ENCODE measurements around the gene SLC22A23. TPM values are rescaled to one million over a fixed set of nuclear protein-coding genes. Genes with fewer than 3 reads are reported as not detected.

The SLC22A23 gene
- total RNA-seq, 2 experiments from 2014 or later = 1.3 to 1.4 TPM

- Mint-ChIP-seq H3K27me3 (ENCODE audit: low read depth) (no peaks in the 10 kb centered on the region), H3K4me1 (ENCODE audit: low read depth) (peaks cover 26% of the 10 kb centered on the region), H3K9me3 (no peaks in the 10 kb centered on the region), H3K4me3 (no peak overlapping the region), H3K36me3 (ENCODE audit: low read depth) (peaks cover 21% of the 10 kb centered on the region), H3K27ac (no peak overlapping the region)
- CTCF ChIA-PET = interaction anchor here (0.6 kb wide), 1 partner anchor 23 kb away, joined by 4 read pairs; no protein-coding TSS in a partner anchor
- intact Hi-C loops (cut with micrococcal nuclease) = no loop called here
- no peak for DNase-seq
Observed at GRCh38 chr6:3270258-3270657, 186.6 kb downstream of the SLC22A23 start.

- no peak overlapping the region for H3K27ac Mint-ChIP-seq
- H3K4me3 Mint-ChIP-seq = no peak overlapping the region
- H3K27me3 Mint-ChIP-seq (ENCODE audit: low read depth) = no peaks in the 10 kb centered on the region
- intact Hi-C loops (cut with micrococcal nuclease) = no loop called here
- peaks cover 32% of the 10 kb centered on the region for H3K4me1 Mint-ChIP-seq (ENCODE audit: low read depth)
- no peaks in the 10 kb centered on the region for H3K9me3 Mint-ChIP-seq
- no peak for DNase-seq
- CTCF ChIA-PET = interaction anchor here (0.6 to 1.0 kb wide), 2 partner anchors 10 to 22 kb away, joined by 3 to 4 read pairs; no protein-coding TSS in a partner anchor
- H3K36me3 Mint-ChIP-seq (ENCODE audit: low read depth) = peaks cover 24% of the 10 kb centered on the region
Observed at GRCh38 chr6:3269281-3269975, 187.4 kb downstream of the SLC22A23 start.

GRCh38 chr6:3268680-3269079 lies 188.2 kb downstream of the SLC22A23 start:
- H3K9me3 Mint-ChIP-seq = no peaks in the 10 kb centered on the region
- H3K27me3 Mint-ChIP-seq (ENCODE audit: low read depth) = no peaks in the 10 kb centered on the region
- peak overlapping the region; percentile 31 for H3K27ac Mint-ChIP-seq
- CTCF ChIA-PET = no interaction called here
- H3K4me1 Mint-ChIP-seq (ENCODE audit: low read depth) = peaks cover 33% of the 10 kb centered on the region
- H3K4me3 Mint-ChIP-seq = no peak overlapping the region
- intact Hi-C loops (cut with micrococcal nuclease) = no loop called here
- no peak for DNase-seq
- peaks cover 24% of the 10 kb centered on the region for H3K36me3 Mint-ChIP-seq (ENCODE audit: low read depth)

GRCh38 chr6:3267162-3267561 lies 189.7 kb downstream of the SLC22A23 start:
- Mint-ChIP-seq H3K9me3 (no peaks in the 10 kb centered on the region), H3K36me3 (ENCODE audit: low read depth) (peaks cover 28% of the 10 kb centered on the region), H3K27ac (no peak overlapping the region), H3K27me3 (ENCODE audit: low read depth) (no peaks in the 10 kb centered on the region), H3K4me3 (no peak overlapping the region), H3K4me1 (ENCODE audit: low read depth) (peaks cover 36% of the 10 kb centered on the region)
- DNase-seq = no peak
- CTCF ChIA-PET = no interaction called here
- intact Hi-C loops (cut with micrococcal nuclease) = no loop called here

GRCh38 chr6:3266170-3266569 lies 190.7 kb downstream of the SLC22A23 start:
- H3K4me1 Mint-ChIP-seq (ENCODE audit: low read depth) = peaks cover 41% of the 10 kb centered on the region
- CTCF ChIA-PET = interaction anchor here (1.3 to 1.8 kb wide), 2 partner anchors 14 kb away, joined by 3 to 8 read pairs; no protein-coding TSS in a partner anchor
- no peak overlapping the region for H3K4me3 Mint-ChIP-seq
- no peak for DNase-seq
- no peak overlapping the region for H3K27ac Mint-ChIP-seq
- no peaks in the 10 kb centered on the region for H3K9me3 Mint-ChIP-seq
- no peaks in the 10 kb centered on the region for H3K27me3 Mint-ChIP-seq (ENCODE audit: low read depth)
- peaks cover 27% of the 10 kb centered on the region for H3K36me3 Mint-ChIP-seq (ENCODE audit: low read depth)
- intact Hi-C loops (cut with micrococcal nuclease) = no loop called here

- Mint-ChIP-seq H3K36me3 (ENCODE audit: low read depth) (peaks cover 28% of the 10 kb centered on the region), H3K4me1 (ENCODE audit: low read depth) (peaks cover 46% of the 10 kb centered on the region), H3K4me3 (no peak overlapping the region), H3K27me3 (ENCODE audit: low read depth) (no peaks in the 10 kb centered on the region), H3K9me3 (no peaks in the 10 kb centered on the region), H3K27ac (no peak overlapping the region)
- intact Hi-C loops (cut with micrococcal nuclease) = no loop called here
- no peak for DNase-seq
- CTCF ChIA-PET = interaction anchor here (1.3 to 1.8 kb wide), 2 partner anchors 14 kb away, joined by 3 to 8 read pairs; no protein-coding TSS in a partner anchor
Observed at GRCh38 chr6:3265671-3266070, 191.2 kb downstream of the SLC22A23 start.

- H3K9me3 Mint-ChIP-seq = no peaks in the 10 kb centered on the region
- intact Hi-C loops (cut with micrococcal nuclease) = no loop called here
- H3K4me3 Mint-ChIP-seq = no peak overlapping the region
- DNase-seq = no peak
- peaks cover 26% of the 10 kb centered on the region for H3K36me3 Mint-ChIP-seq (ENCODE audit: low read depth)
- H3K27me3 Mint-ChIP-seq (ENCODE audit: low read depth) = no peaks in the 10 kb centered on the region
- H3K27ac Mint-ChIP-seq = no peak overlapping the region
- peaks cover 51% of the 10 kb centered on the region for H3K4me1 Mint-ChIP-seq (ENCODE audit: low read depth)
- CTCF ChIA-PET = interaction anchor here (0.6 to 1.8 kb wide), 3 partner anchors 12 to 545 kb away, joined by 3 to 8 read pairs (median 3); no protein-coding TSS in a partner anchor
Observed at GRCh38 chr6:3264356-3264755, 192.5 kb downstream of the SLC22A23 start.

- H3K27me3 Mint-ChIP-seq (ENCODE audit: low read depth) = no peaks in the 10 kb centered on the region
- no peak overlapping the region for H3K4me3 Mint-ChIP-seq
- H3K9me3 Mint-ChIP-seq = no peaks in the 10 kb centered on the region
- intact Hi-C loops (cut with micrococcal nuclease) = no loop called here
- peaks cover 24% of the 10 kb centered on the region for H3K36me3 Mint-ChIP-seq (ENCODE audit: low read depth)
- H3K27ac Mint-ChIP-seq = no peak overlapping the region
- CTCF ChIA-PET = interaction anchor here (1.5 to 5.1 kb wide), 2 partner anchors 12 to 17 kb away, joined by 4 to 40 read pairs; no protein-coding TSS in a partner anchor
- DNase-seq = no peak
- peaks cover 50% of the 10 kb centered on the region for H3K4me1 Mint-ChIP-seq (ENCODE audit: low read depth)
Observed at GRCh38 chr6:3263096-3263495, 193.8 kb downstream of the SLC22A23 start.

- peaks cover 22% of the 10 kb centered on the region for H3K36me3 Mint-ChIP-seq (ENCODE audit: low read depth)
- intact Hi-C loops (cut with micrococcal nuclease) = no loop called here
- H3K27me3 Mint-ChIP-seq (ENCODE audit: low read depth) = no peaks in the 10 kb centered on the region
- no peak for DNase-seq
- H3K4me1 Mint-ChIP-seq (ENCODE audit: low read depth) = peaks cover 48% of the 10 kb centered on the region
- no peak overlapping the region for H3K4me3 Mint-ChIP-seq
- CTCF ChIA-PET = interaction anchor here (0.7 to 5.1 kb wide), 4 partner anchors 10 to 135 kb away, joined by 3 to 40 read pairs (median 4); no protein-coding TSS in a partner anchor
- no peaks in the 10 kb centered on the region for H3K9me3 Mint-ChIP-seq
- no peak overlapping the region for H3K27ac Mint-ChIP-seq
Observed at GRCh38 chr6:3261921-3262320, 194.9 kb downstream of the SLC22A23 start.

GRCh38 chr6:3261518-3261820 lies 195.4 kb downstream of the SLC22A23 start:
- intact Hi-C loops (cut with micrococcal nuclease) = no loop called here
- peaks cover 21% of the 10 kb centered on the region for H3K36me3 Mint-ChIP-seq (ENCODE audit: low read depth)
- DNase-seq = no peak
- no peak overlapping the region for H3K27ac Mint-ChIP-seq
- no peaks in the 10 kb centered on the region for H3K9me3 Mint-ChIP-seq
- H3K27me3 Mint-ChIP-seq (ENCODE audit: low read depth) = no peaks in the 10 kb centered on the region
- H3K4me3 Mint-ChIP-seq = peak overlapping the region; percentile 26
- H3K4me1 Mint-ChIP-seq (ENCODE audit: low read depth) = peaks cover 47% of the 10 kb centered on the region
- CTCF ChIA-PET = interaction anchor here (1.1 to 5.1 kb wide), 2 partner anchors 10 to 134 kb away, joined by 3 to 40 read pairs; no protein-coding TSS in a partner anchor

- Mint-ChIP-seq H3K36me3 (ENCODE audit: low read depth) (peaks cover 18% of the 10 kb centered on the region), H3K27me3 (ENCODE audit: low read depth) (no peaks in the 10 kb centered on the region), H3K27ac (peak overlapping the region; percentile 3), H3K4me1 (ENCODE audit: low read depth) (peaks cover 44% of the 10 kb centered on the region), H3K4me3 (peak overlapping the region; percentile 94), H3K9me3 (no peaks in the 10 kb centered on the region)
- no peak for DNase-seq
- intact Hi-C loops (cut with micrococcal nuclease) = no loop called here
- CTCF ChIA-PET = interaction anchor here (0.7 to 5.1 kb wide), 3 partner anchors 9 to 140 kb away, joined by 3 to 40 read pairs (median 5); no protein-coding TSS in a partner anchor
Observed at GRCh38 chr6:3260772-3261517, 195.9 kb downstream of the SLC22A23 start.

- H3K36me3 Mint-ChIP-seq (ENCODE audit: low read depth) = peaks cover 18% of the 10 kb centered on the region
- intact Hi-C loops (cut with micrococcal nuclease) = no loop called here
- H3K4me3 Mint-ChIP-seq = peak overlapping the region; percentile 94
- no peaks in the 10 kb centered on the region for H3K9me3 Mint-ChIP-seq
- peaks cover 44% of the 10 kb centered on the region for H3K4me1 Mint-ChIP-seq (ENCODE audit: low read depth)
- CTCF ChIA-PET = interaction anchor here (0.5 to 5.1 kb wide), 6 partner anchors 9 to 159 kb away, joined by 3 to 40 read pairs (median 4); no protein-coding TSS in a partner anchor
- DNase-seq = no peak
- H3K27me3 Mint-ChIP-seq (ENCODE audit: low read depth) = no peaks in the 10 kb centered on the region
- H3K27ac Mint-ChIP-seq = no peak overlapping the region
Observed at GRCh38 chr6:3260296-3260695, 196.6 kb downstream of the SLC22A23 start.
